BLaER1 treated with 17β-estradiol and CSF1 and Interleukin-3, amounts not matched to agents 10 nM and 100 nM (cell line): ENCODE measurements around the gene GGACT.

Experiments used
- H3K27ac ChIP-seq, 11 experiments: shearing (Covaris generic); formaldehyde crosslinking; 2 replicates each; pipeline ENCODE4 v1.8.1; 2022
- H3K27me3 ChIP-seq, 11 experiments: shearing (Covaris generic); formaldehyde crosslinking; 2 replicates each; pipeline ENCODE4 v1.8.1; 2022
- H3K36me3 ChIP-seq, 11 experiments: shearing (Covaris generic); formaldehyde crosslinking; 2 replicates each; pipeline ENCODE4 v1.8.1; 2022
- H3K4me1 ChIP-seq, 10 experiments: shearing (Covaris generic); formaldehyde crosslinking; 2 replicates each; pipeline ENCODE4 v1.8.1; 2022
- H3K4me2 ChIP-seq, 11 experiments: shearing (Covaris generic); formaldehyde crosslinking; 2 replicates each; pipeline ENCODE4 v1.8.1; 2022
- H3K4me3 ChIP-seq, 10 experiments: shearing (Covaris generic); formaldehyde crosslinking; 2 replicates each; pipeline ENCODE4 v1.8.1; 2022
- H3K9ac ChIP-seq, 11 experiments: shearing (Covaris generic); formaldehyde crosslinking; 2 replicates each; pipeline ENCODE4 v1.8.1; 2022
- H3K9me3 ChIP-seq, 11 experiments: shearing (Covaris generic); formaldehyde crosslinking; replicated peaks in 1 of 11; 2 replicates each; pipeline ENCODE4 v1.8.1; 2022
- H4K20me1 ChIP-seq, 11 experiments: shearing (Covaris generic); formaldehyde crosslinking; 2 replicates each; pipeline ENCODE4 v1.8.1; 2022
- Cebpa-rat ChIP-seq, 11 experiments: shearing (Covaris generic); IDR thresholded peaks; 2 replicates each; pipeline ENCODE4 v1.8.1; 2022

GGACT gene

DNA sequence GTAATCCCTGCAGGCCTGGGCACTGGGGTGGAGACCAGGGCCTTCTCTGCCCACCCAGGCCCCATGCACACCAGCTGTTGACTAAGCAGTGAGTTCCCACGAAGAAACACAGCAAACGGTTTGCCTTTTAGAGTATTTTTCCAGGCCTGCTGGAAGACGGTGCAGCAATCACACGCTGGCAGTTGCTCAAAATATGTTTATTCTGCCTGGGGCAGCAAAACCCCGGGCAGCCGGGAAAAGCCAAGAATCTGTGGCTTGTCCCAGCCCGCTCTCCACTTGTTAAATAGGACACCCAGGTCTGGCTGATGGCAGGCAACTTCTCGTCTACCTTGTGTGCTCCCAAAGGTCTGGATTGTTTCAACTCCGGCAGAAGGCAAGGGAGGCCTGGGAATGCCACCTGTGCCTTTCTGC lies 40.8 kb downstream of the GGACT start:
- Histone ChIP-seq H3K36me3 (no peaks in the 10 kb centered on the region), H3K4me3 (no peak overlapping the region), H3K27ac (no peak overlapping the region), H3K4me2 (no peak overlapping the region), H4K20me1 (no peaks in the 10 kb centered on the region), H3K9me3 (no peaks in the 10 kb centered on the region), H3K9ac (no peak overlapping the region), H3K27me3 (no peaks in the 10 kb centered on the region), H3K4me1 (peaks cover 16 to 37% (median 26%) of the 10 kb centered on the region in 10 experiments)
- no peak for TF ChIP-seq Cebpa-rat (IDR thresholded peaks at IDR 0.05)

DNA sequence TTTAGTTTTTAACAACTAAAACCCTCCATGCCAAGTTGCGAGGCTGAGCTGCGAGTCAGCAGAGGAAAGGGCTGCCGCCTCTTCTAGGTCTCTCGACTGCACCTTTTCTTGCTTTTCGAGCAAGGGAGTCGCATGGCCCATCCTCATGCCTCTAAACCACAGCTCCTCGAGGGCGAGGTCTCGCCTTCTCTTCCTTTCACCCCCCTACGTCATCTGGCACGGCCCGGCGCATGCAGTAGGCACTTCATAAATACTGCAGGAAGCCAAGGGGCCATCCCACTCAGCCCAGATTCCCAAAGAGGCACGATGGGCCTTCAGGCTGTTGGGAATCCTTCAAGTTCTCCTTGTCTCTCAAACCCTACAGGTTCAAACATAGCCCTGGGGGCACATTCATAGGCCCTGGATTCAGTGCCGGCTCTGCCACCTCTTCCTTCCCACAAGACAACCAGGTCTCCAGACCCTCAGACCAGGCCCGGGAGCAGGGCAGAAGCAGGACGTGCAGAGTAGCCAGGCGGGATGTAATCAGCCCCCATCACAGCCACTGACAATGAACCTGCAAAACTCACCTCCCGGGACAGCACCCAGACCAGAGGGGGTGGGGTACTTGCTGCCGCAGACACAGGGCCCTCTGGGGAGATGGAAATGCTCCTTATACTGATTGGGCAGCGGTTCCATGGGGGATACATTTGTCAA lies 41.7 kb downstream of the GGACT start:
- no peak overlapping the region for H3K27ac ChIP-seq
- H3K9me3 ChIP-seq = no peaks in the 10 kb centered on the region
- no peak overlapping the region for H3K4me2 ChIP-seq
- no peak for TF ChIP-seq Cebpa-rat (IDR thresholded peaks at IDR 0.05)
- no peak overlapping the region for H3K4me3 ChIP-seq
- H3K27me3 ChIP-seq = peaks cover 0 to 3% (median 0%) of the 10 kb centered on the region in 11 experiments; a peak in 1 of 22 replicates
- H3K36me3 ChIP-seq = no peaks in the 10 kb centered on the region
- H3K4me1 ChIP-seq = peaks cover 24 to 46% (median 35%) of the 10 kb centered on the region in 10 experiments
- no peaks in the 10 kb centered on the region for H4K20me1 ChIP-seq
- no peak overlapping the region for H3K9ac ChIP-seq

DNA sequence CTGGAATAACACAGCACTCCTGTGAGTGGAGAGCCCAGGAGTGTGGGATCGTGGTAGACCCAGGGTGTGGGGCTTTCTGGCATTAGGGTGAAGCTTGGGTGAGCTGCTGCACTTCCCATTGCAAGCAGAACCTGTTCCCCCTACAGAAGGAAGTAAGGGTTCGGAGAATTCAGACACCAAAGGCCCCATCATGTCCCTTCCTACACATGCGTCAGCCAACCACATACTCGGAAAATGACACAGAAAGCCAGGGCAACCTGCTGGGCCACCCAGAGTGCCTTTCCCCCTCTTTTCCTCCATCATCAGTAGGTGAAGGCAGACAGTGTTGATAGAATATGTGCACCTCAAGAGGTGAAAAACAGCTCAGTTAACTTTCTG lies 42.9 kb downstream of the GGACT start:
- TF ChIP-seq Cebpa-rat (IDR thresholded peaks at IDR 0.05) = no peak
- H4K20me1 ChIP-seq = no peaks in the 10 kb centered on the region
- no peaks in the 10 kb centered on the region; a peak in 1 of 22 replicates for H3K9me3 ChIP-seq
- H3K4me3 ChIP-seq = no peak overlapping the region
- H3K4me2 ChIP-seq = peak overlapping the region in 3 of 11 experiments; percentile 9 to 83 (median 77); a peak in 2 of 22 replicates
- no peaks in the 10 kb centered on the region for H3K36me3 ChIP-seq
- peaks cover 0 to 10% (median 0%) of the 10 kb centered on the region in 11 experiments; a peak in 2 of 22 replicates for H3K27me3 ChIP-seq
- peaks cover 26 to 51% (median 47%) of the 10 kb centered on the region in 10 experiments for H3K4me1 ChIP-seq
- no peak overlapping the region for H3K27ac ChIP-seq
- no peak overlapping the region for H3K9ac ChIP-seq

DNA sequence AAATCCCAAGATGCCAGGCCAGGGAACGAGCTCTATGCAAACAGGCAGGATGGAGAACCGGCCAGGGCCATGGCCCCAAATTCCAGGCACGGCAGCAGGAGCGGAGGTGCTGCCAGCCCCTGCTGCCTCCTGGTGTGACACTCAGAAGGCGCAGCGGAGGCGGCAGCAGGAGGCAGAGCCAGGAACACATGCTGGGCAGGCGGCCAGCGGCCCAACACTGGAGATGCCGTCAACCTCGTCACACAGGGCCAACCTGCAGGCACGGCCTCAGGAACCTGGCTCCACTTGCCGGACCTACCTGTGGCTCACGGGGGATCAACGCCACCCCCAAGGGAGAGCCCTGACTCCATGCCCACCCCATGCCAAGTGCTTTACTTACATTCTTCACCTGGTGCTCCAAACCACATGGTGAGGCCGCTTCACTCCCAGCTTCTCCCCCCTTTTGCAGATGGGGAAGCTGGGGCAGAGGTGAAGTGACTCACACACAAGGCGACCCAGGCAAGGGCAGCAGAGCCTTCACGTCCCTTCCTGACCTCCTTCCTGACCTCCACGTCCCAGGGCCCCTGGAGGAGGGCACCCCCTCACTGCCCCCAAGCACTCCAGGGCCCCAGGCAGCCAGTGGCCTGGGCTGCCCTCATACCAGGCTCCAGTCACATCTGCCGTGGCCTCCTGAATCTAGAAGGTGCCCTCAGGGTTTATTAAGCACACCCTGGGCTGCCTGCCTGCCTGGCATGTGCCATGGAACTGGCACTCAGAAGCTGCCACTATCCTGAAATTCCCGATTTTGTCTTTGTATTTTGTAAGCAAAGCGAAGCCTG lies 43.5 kb downstream of the GGACT start:
- Histone ChIP-seq H3K4me2 (peak overlapping the region in 10 of 11 experiments; percentile 9 to 94 (median 82); a peak in 16 of 22 replicates), H3K27me3 (peaks cover 0 to 10% (median 0%) of the 10 kb centered on the region in 11 experiments; a peak in 2 of 22 replicates), H3K9me3 (no peaks in the 10 kb centered on the region; a peak in 1 of 22 replicates), H3K4me3 (no peak overlapping the region), H3K36me3 (no peaks in the 10 kb centered on the region), H3K9ac (no peak overlapping the region), H4K20me1 (no peaks in the 10 kb centered on the region), H3K27ac (peak overlapping the region in 3 of 11 experiments; percentile 61 to 69 (median 61); a peak in 1 of 22 replicates), H3K4me1 (peaks cover 26 to 53% (median 48%) of the 10 kb centered on the region in 10 experiments)
- no peak for TF ChIP-seq Cebpa-rat (IDR thresholded peaks at IDR 0.05)

- H3K4me2 ChIP-seq = peak overlapping the region; percentile 77 to 94 (median 84)
- H3K9me3 ChIP-seq = peaks cover 0 to 6% (median 0%) of the 10 kb centered on the region in 11 experiments; a peak in 3 of 22 replicates
- peak overlapping the region in 9 of 11 experiments; percentile 36 to 69 (median 48); a peak in 19 of 22 replicates for H3K27ac ChIP-seq
- no peaks in the 10 kb centered on the region for H4K20me1 ChIP-seq
- peak overlapping the region; percentile 1 to 60 (median 43); a peak in 14 of 22 replicates for H3K9ac ChIP-seq
- peaks cover 0 to 10% (median 0%) of the 10 kb centered on the region in 11 experiments; a peak in 2 of 22 replicates for H3K27me3 ChIP-seq
- peaks cover 26 to 55% (median 48%) of the 10 kb centered on the region in 10 experiments for H3K4me1 ChIP-seq
- peak overlapping the region; percentile 1 to 47 (median 26); a peak in 11 of 20 replicates for H3K4me3 ChIP-seq
- no peak for TF ChIP-seq Cebpa-rat (IDR thresholded peaks at IDR 0.05)
- H3K36me3 ChIP-seq = no peaks in the 10 kb centered on the region
Measured at GRCh38 chr13:100543872-100544602, 44.6 kb downstream of the GGACT start.

DNA sequence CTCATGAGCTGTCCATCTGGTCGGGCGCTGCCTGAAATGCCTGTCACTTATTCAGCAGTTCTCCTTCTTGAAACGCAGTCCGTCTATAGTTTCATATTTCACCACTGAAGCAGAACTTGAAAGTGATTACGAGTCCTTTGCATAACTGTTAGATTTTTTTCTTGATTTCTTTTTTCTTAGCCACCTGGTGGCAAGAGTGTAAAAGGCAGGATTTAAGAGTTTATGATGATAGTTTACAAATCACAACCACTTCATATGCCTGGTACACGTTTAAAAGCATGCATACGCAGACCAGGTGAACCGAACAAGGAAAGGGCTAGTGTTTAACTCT lies 45.8 kb downstream of the GGACT start:
- peak overlapping the region; percentile 65 to 94 (median 84) for H3K4me2 ChIP-seq
- H4K20me1 ChIP-seq = no peaks in the 10 kb centered on the region
- no peak overlapping the region for H3K4me3 ChIP-seq
- H3K9me3 ChIP-seq = peaks cover 0 to 10% (median 0%) of the 10 kb centered on the region in 11 experiments; a peak in 3 of 22 replicates
- H3K4me1 ChIP-seq = peaks cover 35 to 68% (median 58%) of the 10 kb centered on the region in 10 experiments
- H3K27ac ChIP-seq = peak overlapping the region in 5 of 11 experiments; percentile 6 to 54 (median 27); a peak in 4 of 22 replicates
- H3K36me3 ChIP-seq = no peaks in the 10 kb centered on the region
- H3K27me3 ChIP-seq = peaks cover 0 to 10% (median 0%) of the 10 kb centered on the region in 11 experiments; a peak in 2 of 22 replicates
- no peak overlapping the region; a peak in 1 of 22 replicates for H3K9ac ChIP-seq
- no peak for TF ChIP-seq Cebpa-rat (IDR thresholded peaks at IDR 0.05)

DNA sequence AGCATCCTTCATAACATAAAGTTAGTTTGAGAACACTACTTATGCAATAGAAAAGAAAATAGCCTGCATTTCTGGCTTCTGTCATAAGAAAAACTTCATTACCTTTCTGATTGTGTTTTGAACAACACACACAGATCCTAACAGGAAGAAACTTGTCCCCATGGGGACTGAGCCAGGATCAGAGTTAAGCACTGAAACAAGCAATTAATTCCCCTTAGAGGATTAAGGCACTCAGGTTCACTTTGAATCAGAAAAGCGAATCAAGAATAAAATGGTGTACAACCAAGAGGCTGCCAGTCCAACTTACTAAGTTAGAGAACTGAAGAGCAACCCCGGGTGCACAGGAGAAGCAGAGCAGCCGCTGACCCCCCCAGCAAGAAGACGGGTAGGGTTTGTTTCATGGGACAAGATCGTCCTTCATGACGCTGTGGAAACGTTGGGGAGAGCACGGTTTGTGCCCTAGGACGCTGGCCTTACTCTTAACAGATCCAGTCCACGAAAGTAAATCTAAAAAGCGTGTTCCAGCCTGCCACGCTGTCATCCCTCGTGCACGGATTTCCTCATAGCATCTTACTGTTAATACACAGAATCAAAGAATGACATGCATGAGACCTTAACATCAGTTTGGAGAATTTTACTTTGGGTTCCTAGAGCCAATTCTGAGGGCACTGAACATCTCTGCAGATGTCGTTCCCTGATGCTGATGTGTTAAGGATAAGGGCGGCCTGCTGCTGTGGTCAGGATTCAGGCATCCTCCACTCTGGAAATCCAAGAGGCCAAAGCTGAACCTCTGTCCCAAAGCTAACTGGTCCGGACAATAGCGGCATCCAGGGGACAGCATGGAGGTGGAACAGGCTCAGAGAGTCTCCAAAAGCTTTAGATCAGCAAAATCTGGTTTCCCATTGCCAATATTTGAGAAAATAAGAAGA lies 46.4 kb downstream of the GGACT start:
- peak overlapping the region in 5 of 11 experiments; percentile 6 to 54 (median 27); a peak in 6 of 22 replicates for H3K27ac ChIP-seq
- peaks cover 0 to 10% (median 0%) of the 10 kb centered on the region in 11 experiments; a peak in 3 of 22 replicates for H3K9me3 ChIP-seq
- no peaks in the 10 kb centered on the region for H3K36me3 ChIP-seq
- 0 out of 22 replicates have a peak, but pooled peaks cover 0 to 4% (median 0%) of the 10 kb centered on the region in 11 experiments for H4K20me1 ChIP-seq
- TF ChIP-seq Cebpa-rat (IDR thresholded peaks at IDR 0.05) = no peak
- peak overlapping the region; percentile 61 to 94 (median 84) for H3K4me2 ChIP-seq
- peaks cover 0 to 10% (median 0%) of the 10 kb centered on the region in 11 experiments; a peak in 2 of 22 replicates for H3K27me3 ChIP-seq
- H3K4me1 ChIP-seq = peaks cover 42 to 74% (median 64%) of the 10 kb centered on the region in 10 experiments
- no peak overlapping the region for H3K4me3 ChIP-seq
- H3K9ac ChIP-seq = peak overlapping the region in 1 of 11 experiments; percentile 20; a peak in 2 of 22 replicates
